IPS DF 6.9 (cell line): ENCODE data around the gene RCOR1.

ENCODE experiments used
- DNase-seq: peaks from one replicate; pipeline ENCODE4 v3.0.0-alpha.2; 2013; ENCODE audit warnings: low read depth, low spot score
- H3K27ac ChIP-seq: one replicate; pipeline ENCODE4 v1.5.1; 2013; ENCODE audit warnings: low read length, control low read depth
- H3K27me3 ChIP-seq: 2 replicates; pipeline ENCODE4 v1.6.1; 2013; ENCODE audit warnings: mild to moderate bottlenecking, low read length; ENCODE audit not compliant: control insufficient read depth, insufficient read depth
- H3K36me3 ChIP-seq: 2 replicates; pipeline ENCODE4 v1.6.1; 2013; ENCODE audit warnings: low read length; ENCODE audit not compliant: control insufficient read depth, insufficient read depth
- H3K4me1 ChIP-seq: 2 replicates; pipeline ENCODE4 v1.6.1; 2013; ENCODE audit warnings: low read length; ENCODE audit not compliant: control insufficient read depth, insufficient read depth
- H3K4me3 ChIP-seq: 2 replicates; pipeline ENCODE4 v1.5.1; 2013; ENCODE audit warnings: mild to moderate bottlenecking, low read length
- H3K9me3 ChIP-seq: 2 replicates; pipeline ENCODE4 v1.6.1; 2013; ENCODE audit warnings: low read length, inconsistent platforms; ENCODE audit not compliant: control insufficient read depth, insufficient read depth
- whole genome bisulfite sequencing: extraction: QIAGEN DNeasy Blood & Tissue Kit; methylation state at CpG from one replicate; pipeline ENCODE4 v1.1.7; 2013; ENCODE audit warnings: mixed read lengths, missing lambda C conversion rate; ENCODE audit not compliant: insufficient read length, insufficient coverage; 5-methylcytosine and 5-hydroxymethylcytosine counted together

RCOR1 gene

GRCh38 chr14:102693006-102693755 lies 100.7 kb downstream of the RCOR1 start:
- no peaks in the 10 kb centered on the region for H3K9me3 ChIP-seq
- no peaks in the 10 kb centered on the region for H3K4me1 ChIP-seq
- WGBS = no CpG with 5 or more reads among the region's 4 CpGs
- H3K27me3 ChIP-seq = no peaks in the 10 kb centered on the region
- DNase-seq = no peak
- no peak overlapping the region for H3K27ac ChIP-seq
- no peaks in the 10 kb centered on the region for H3K36me3 ChIP-seq
- H3K4me3 ChIP-seq = no peak overlapping the region

DNA sequence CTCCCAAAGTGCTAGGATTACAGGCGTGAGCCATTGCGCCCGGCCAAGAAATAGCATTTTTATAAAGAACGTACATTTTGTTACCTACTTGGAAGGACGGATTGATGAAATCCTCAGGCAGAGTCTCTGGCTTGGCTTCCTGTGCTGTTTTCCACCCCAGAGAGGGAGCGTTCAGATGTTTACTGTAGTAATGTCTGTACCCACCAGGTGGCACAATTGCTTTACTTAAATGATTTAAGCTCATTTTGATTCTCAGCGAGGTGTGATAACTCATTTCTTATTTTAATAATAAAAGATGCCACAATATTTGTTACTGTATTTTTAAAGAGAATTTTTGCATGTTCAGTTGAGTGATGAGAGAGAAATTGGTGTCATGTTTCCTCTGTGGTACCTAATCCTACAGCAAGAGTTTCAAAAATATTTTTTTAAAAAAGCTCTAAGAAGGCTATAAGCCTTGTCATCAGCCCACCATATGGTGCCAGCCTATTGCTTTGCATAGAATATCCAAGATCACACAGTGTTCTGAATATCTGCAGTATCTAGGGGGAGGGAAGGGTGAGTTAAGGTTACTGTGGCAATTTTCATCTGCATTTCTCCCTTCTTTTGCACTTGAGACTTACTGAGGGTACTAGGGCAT lies 102.2 kb downstream of the RCOR1 start:
- no peaks in the 10 kb centered on the region for H3K9me3 ChIP-seq
- no peaks in the 10 kb centered on the region for H3K4me1 ChIP-seq
- no peaks in the 10 kb centered on the region for H3K27me3 ChIP-seq
- WGBS = no CpG with 5 or more reads among the region's 7 CpGs
- H3K27ac ChIP-seq = no peak overlapping the region
- no peaks in the 10 kb centered on the region for H3K36me3 ChIP-seq
- DNase-seq = peak; percentile 72
- H3K4me3 ChIP-seq = no peak overlapping the region

- DNase-seq = no peak
- H3K27me3 ChIP-seq = no peaks in the 10 kb centered on the region
- no peak overlapping the region for H3K27ac ChIP-seq
- H3K9me3 ChIP-seq = no peaks in the 10 kb centered on the region
- no peaks in the 10 kb centered on the region for H3K36me3 ChIP-seq
- no peaks in the 10 kb centered on the region for H3K4me1 ChIP-seq
- no peak overlapping the region for H3K4me3 ChIP-seq
- WGBS = no CpG with 5 or more reads among the region's 3 CpGs
Measured at GRCh38 chr14:102695167-102695555, 102.7 kb downstream of the RCOR1 start.

DNA sequence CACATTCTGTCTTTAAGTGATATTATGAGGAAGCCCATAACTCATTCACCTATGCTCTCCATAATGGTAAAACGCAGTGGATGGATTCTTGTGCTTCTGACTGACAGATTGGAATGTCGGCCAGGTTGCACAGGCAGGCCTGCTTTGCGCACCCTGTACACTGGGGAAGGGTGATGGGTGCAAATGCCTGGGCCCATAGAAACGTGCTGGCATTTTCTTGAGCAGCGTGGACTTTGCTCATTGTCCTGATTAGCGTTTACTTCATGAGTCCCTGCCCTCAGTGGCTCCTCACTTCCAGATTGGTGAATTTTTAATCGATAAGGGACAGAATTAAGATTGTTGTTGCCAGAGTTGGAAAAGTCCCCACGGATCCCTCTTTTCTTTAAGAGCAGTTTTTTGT lies 103.9 kb downstream of the RCOR1 start:
- H3K27ac ChIP-seq = no peak overlapping the region
- no peak for DNase-seq
- no peaks in the 10 kb centered on the region for H3K27me3 ChIP-seq
- no CpG with 5 or more reads among the region's 8 CpGs for WGBS
- H3K4me1 ChIP-seq = no peaks in the 10 kb centered on the region
- no peaks in the 10 kb centered on the region for H3K36me3 ChIP-seq
- H3K4me3 ChIP-seq = no peak overlapping the region
- no peaks in the 10 kb centered on the region for H3K9me3 ChIP-seq

DNA sequence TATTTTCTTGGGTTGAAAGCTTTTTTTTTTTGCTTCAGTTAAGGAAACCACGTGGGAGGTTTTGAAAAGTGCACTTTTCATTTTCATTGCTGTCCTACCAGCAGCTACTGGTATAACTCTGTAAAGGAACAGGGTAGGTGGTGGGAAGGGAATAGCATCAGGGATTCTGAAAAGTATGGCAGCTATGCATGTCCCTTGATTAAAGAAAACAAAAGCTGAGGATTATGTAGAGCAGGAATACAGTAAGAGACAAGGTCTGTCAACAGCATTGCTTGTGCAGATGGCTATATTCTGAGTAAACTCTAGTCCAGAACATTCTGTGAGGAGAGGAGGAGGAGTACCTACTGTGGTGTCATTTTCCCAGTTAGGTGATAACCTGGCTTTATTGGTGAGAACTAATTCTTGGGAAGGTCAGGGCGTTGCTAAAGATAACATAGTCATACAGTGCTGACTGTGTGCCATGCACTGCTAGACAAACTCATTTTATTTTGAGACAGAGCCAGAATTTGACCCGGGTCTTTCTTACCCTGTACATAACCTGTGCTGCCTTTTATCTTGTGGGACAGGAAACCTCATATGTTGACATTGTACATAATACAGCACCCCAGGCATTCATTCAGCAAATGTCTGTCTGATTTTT lies 104.5 kb downstream of the RCOR1 start:
- no peak for DNase-seq

DNA sequence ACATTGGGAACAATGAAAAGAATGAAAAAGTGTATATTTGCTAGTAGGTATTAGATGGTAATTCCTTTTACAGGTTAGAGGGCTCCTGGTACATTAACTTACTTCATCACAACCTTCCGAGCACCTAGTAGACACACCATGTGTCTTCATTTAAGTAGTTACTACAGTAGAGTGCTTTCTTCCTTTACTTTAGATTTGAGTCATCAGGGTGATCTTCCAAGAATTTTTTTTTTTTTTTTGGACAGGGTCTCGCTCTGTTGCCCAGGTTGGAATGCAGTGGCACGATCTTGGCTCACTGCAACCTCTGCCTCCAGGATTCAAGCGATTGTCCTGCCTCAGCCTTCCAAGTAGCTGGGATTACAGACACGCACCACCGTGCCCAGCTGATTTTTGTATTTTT lies 105.1 kb downstream of the RCOR1 start:
- H3K27ac ChIP-seq = no peak overlapping the region

More for the DNA sequence above, 104.5 kb downstream of the RCOR1 start:
- no peak overlapping the region for H3K4me3 ChIP-seq
- H3K9me3 ChIP-seq = no peaks in the 10 kb centered on the region
- H3K27ac ChIP-seq = no peak overlapping the region
- WGBS = no CpG with 5 or more reads among the region's 3 CpGs
- H3K4me1 ChIP-seq = no peaks in the 10 kb centered on the region
- H3K27me3 ChIP-seq = no peaks in the 10 kb centered on the region
- H3K36me3 ChIP-seq = no peaks in the 10 kb centered on the region

DNA sequence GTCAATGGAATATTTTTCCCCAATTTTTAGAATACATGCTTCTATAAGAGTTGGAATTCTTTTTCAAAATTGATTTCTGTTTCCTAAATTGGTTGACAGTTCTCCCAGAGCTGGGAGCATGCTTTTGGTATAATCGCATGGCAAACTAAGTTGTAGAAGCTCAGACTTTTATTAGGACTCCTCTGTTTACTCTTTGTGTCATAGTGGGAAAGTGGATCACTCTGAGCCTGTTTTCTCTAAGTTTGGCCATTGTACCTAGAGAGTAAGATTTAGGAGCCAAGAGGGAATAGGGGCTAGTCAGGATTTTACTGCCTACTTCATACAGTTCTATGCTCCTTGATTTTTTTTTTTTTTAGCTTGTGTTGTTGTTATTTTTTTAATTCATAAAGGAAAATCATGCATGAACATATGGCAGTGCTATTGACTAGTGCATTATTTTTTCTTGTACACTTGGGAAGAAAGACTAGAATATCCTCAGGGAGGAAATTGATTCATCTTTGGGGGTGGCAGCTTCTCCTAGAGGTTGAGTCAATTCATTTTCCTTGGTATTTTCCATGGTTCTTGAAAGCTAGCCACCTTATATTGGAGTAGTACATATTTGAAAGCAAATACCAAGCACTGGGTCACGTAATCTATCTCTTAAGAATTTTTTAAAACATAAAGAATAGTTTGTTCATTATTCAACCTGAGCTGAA lies 107.1 kb downstream of the RCOR1 start:
- H3K4me3 ChIP-seq = no peak overlapping the region
- WGBS = no CpG with 5 or more reads among the region's 2 CpGs
- H3K27ac ChIP-seq = no peak overlapping the region

More for the DNA sequence above, 105.1 kb downstream of the RCOR1 start:
- WGBS = no CpG with 5 or more reads among the region's 6 CpGs
- H3K36me3 ChIP-seq = no peaks in the 10 kb centered on the region
- H3K27me3 ChIP-seq = no peaks in the 10 kb centered on the region
- H3K4me3 ChIP-seq = no peak overlapping the region
- H3K4me1 ChIP-seq = no peaks in the 10 kb centered on the region
- no peaks in the 10 kb centered on the region for H3K9me3 ChIP-seq
- no peak for DNase-seq

DNA sequence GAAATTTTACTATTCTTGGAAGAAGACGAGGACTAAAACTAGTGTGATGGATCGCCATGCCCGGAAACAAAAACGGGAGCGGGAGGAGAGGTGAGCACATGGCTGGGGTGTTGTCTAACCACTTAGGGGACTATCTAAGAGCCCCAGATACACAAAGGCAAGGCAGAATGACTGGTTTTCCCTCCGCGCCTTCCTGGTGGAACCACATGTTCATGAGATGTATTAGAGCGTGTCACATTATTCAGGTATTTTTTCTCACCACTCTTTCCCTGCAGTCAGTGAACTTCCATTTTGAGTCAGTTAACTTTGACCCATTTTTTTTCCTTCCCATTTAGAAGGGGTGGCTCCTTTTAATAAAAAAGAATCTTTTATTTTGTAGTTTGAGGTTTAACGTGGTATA lies 116.0 kb downstream of the RCOR1 start:
- Histone ChIP-seq H3K27me3 (no peaks in the 10 kb centered on the region), H3K36me3 (peaks cover 3% of the 10 kb centered on the region; the same call in 1 of the 2 replicates), H3K4me1 (no peaks in the 10 kb centered on the region), H3K27ac (no peak overlapping the region), H3K9me3 (no peaks in the 10 kb centered on the region), H3K4me3 (no peak overlapping the region)
- 100% methylated on average over 1 of the region's 9 CpGs for WGBS
- DNase-seq = no peak

More for the DNA sequence above, 107.1 kb downstream of the RCOR1 start:
- no peaks in the 10 kb centered on the region for H3K9me3 ChIP-seq
- H3K27me3 ChIP-seq = no peaks in the 10 kb centered on the region
- no peak for DNase-seq
- 0 out of 2 replicates have a peak, but pooled peaks cover 3% of the 10 kb centered on the region for H3K36me3 ChIP-seq
- H3K4me1 ChIP-seq = no peaks in the 10 kb centered on the region

- Histone ChIP-seq H3K4me3 (no peak overlapping the region), H3K27me3 (no peaks in the 10 kb centered on the region), H3K36me3 (no peaks in the 10 kb centered on the region; the same call in 1 of the 2 replicates), H3K9me3 (no peaks in the 10 kb centered on the region), H3K27ac (no peak overlapping the region), H3K4me1 (no peaks in the 10 kb centered on the region)
- WGBS = no CpG with 5 or more reads among the region's 6 CpGs
- DNase-seq = no peak
Measured at GRCh38 chr14:102711207-102711606, 118.8 kb downstream of the RCOR1 start.

DNA sequence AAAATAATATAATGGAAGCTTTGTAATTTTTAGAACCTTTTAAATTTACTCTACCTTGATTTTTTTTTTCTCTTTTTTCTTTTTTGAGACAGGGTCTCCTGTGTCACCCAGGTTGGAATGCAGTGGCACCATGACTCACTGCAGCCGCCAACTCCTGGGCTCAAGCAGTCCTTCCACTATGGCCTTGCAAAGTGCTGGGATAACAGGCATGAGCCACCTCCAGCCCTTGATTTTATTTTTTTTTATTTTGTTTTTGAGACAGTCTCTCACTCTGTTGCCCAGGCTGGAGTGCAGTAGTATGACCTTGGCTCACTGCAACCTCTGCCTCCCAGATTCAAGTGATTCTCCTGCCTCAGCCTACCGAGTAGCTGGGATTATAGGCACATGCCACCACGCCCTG lies 119.5 kb downstream of the RCOR1 start:
- H3K36me3 ChIP-seq = no peaks in the 10 kb centered on the region; the same call in 1 of the 2 replicates
- H3K4me3 ChIP-seq = no peak overlapping the region
- no peaks in the 10 kb centered on the region for H3K9me3 ChIP-seq
- no peaks in the 10 kb centered on the region for H3K4me1 ChIP-seq
- H3K27me3 ChIP-seq = no peaks in the 10 kb centered on the region
- no peak overlapping the region for H3K27ac ChIP-seq
- WGBS = no CpG with 5 or more reads among the region's 3 CpGs
- no peak for DNase-seq
